ENCODE results near the gene ZBED3.

Gene ZBED3

DNA sequence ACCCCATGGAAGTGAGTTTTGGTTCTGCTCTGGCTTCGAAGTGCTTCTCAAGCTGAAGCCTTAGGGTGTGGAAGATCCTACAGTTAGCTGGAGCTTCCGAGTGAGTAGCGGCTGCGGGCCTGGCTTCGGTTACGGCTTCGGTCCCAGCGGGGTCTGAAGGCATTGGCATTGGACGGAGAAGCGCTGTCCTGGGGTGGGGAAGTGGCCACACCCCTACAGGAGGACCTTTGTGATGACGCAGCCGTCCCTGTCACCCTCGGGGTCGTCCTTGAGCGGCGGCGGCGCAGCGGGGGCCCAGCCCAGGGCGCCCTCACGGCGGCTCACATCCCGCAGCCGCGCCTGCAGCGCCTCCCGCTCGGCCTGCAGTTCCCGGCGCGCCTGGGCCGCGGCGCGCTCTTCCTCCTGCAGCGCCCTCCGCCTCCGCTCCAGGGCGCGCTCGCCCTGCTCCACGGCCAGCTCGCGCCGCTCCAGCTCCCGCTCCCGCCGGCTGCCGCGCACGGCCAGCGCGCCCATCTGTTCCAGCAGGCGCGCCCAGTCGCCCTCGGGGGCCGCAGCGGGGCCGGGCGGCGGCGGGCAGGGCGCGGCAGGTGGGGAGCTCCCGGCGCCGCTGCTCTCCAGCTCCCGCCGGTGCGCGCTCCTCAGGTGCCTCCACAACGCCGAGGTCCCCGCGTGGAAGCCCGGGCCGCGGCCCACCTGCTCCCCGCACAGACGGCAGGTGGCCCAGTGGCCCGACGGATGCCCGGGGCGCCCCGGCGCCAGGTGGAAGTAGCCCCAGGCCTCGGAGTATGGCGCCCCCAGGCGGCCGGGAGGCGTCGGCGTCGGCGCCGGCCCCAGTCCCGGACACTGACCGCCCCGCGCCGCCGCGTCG lies 9.9 kb downstream of the ZBED3 start:
- no peak for DNase-seq

DNA sequence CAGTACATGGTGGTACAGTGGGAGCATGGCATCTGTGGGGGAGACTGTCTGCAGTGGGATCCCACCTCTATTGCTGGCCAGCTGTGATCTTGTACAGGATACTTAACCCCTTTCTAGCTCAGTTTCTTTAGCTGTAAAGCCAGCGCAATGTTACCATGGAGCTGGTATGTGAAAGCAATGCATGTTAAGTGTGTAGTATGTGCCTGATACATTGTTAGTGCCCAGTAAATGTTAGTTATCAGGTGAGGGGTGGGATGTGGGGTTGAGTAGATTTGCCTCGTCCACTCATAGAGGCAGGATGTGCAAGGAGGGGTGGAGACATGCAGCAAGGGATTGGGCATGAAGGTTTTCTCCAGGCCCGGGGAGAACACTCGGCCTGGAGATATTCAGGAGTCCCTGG lies 12.3 kb downstream of the ZBED3 start:
- DNase-seq: no peak

DNA sequence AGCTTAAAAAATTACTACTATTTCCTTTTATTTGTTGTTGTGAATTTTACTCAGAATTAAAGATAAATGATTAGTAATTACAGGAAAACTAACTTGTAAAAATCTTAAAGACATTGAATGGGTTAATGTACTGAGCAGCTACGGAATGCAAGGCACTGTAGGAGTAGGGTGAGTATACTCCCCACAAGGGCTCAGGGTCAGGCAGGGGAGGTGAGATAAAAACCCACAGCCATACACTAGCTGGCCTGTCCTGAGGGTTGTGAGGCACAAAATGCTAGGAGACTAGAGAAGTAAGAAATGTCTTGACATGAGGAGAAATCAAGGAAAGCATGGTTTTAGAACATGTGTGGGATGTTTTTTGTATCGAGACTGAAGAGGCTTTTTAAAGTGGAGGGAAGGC lies 13.4 kb downstream of the ZBED3 start:
- DNase-seq: no peak

DNA sequence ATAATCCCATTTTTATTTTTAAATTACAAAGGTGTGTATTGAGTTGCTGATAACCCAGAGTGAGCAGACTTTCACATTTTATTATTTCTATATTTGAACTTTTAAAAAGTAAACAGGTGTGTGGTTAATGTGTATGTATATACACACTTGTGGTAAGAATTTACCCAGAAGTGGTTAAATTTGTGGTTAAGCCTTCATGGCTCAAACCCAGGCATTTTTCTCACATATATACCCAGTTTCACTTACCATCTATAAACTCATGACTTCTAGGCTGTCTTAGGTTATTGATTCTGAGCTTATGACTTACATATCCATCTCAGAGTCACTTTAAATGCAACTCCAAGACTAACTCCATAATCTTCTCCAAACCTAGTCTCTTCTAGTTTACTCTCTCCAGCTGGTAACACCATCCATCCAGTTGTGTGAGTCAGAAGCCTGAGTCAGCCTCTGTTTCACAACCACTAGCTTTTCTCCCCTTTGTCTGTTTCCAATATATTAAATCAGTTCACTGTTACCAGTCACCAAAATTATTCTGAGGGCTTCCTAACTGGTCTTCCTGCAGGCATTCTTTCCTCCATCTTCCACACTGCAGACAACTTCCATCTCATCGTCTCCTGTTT lies 20.2 kb downstream of the ZBED3 start:
- no peak for DNase-seq

DNA sequence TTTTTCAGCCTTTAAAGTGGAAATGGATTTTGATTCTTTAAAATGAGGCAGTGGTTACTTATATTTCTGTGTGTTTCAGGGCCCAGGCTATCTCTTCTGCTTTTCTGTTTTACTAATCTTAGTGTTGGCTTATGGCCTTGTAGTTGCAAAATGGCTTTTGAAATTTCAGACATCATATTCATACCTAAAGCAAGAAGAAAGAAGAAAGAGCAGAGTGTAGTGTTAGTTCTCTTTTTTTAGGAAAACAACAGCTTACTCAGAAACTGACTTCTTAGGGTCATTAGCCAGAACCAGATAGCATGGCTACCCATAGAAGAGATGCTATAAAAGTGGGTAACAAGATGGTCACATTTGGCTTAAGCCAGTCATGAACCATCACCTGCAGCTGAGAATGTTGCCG lies 20.9 kb downstream of the ZBED3 start:
- DNase-seq: no peak

DNA sequence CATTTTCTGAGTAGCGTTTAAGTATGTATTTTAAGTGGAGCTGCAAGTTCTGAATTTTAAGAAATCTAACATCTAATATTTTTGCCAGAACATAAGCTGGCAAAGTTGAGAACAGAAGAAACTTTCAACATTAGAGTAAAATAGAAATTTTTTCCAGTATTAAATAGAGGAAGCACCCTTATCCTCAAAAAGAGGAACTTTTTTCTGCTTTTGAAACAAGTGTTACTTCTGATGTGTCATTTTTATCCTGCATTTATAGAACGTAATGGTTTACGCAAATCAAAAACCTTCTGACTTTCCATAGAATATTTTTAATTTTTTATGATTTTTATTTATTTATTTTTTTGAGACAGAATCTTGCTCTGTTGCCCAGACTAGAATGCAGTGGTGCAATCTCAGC lies 21.8 kb downstream of the ZBED3 start:
- DNase-seq: no peak

DNA sequence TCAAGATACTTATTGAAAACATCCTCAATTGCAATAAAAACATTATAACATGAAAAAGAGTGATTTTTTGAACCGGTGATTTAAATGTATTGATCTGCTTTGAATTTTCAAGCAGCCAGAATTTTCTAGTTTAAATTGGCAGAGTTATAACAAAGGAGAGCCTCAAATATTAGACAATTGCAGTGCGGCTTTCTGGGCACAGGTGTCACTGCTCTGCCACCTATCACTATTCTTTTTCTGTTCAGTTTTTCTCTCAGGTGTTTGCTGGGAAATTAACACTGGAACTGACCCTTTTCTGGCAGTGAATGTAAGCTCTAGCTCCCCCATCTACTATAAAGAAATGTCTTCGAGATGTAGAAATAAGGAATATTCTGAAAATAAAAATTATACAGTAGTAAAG lies 23.0 kb downstream of the ZBED3 start:
- DNase-seq: no peak

DNA sequence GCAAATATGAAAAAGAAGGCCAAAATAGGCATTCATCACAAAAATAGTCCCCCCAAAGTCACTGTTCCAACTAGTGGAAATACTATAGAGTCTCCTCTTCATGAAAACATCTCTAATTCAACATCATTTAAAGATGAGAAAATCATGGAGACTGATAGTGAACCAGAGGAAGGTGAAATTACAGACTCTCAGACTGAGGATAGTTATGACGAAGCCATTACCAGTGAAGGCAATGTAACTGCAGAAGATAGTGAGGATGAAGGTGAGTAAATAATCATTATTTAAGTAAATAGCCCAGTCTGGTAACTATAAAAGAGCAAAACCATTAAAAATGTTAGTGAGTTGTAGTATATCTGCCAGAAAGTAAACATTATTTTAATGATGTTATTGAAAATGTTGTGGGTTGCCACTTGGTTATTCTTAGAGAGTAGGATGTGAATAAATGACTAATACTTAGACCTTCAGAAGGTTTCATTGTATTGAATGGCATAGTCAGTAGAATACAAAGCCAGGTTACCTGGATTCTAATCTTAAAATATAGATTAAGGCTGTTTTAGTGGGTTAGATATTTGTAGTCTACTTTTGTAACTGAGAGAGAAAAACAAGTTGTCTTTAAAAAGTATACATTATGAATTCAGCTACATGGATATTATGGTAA lies 40.5 kb downstream of the ZBED3 start:
- no peak for DNase-seq

DNA sequence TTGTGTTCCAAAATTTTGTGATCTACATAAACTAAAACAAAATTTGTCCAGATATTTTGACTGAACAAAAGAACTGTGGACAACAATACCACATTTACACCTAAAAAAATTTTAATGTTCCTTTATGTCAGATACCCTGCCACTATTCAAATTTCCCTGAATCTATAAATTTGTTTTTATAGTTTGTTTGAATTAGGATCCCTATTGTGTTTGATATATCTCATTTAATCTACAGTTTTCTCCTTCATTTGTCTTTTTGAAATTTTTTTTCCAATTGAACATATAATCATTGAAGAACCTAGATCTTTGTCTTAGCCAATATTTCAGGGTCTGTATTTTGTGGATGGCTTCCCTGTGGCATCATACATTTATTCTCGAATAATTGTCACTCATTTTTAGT lies 51.1 kb downstream of the ZBED3 start:
- no peak for DNase-seq

DNA sequence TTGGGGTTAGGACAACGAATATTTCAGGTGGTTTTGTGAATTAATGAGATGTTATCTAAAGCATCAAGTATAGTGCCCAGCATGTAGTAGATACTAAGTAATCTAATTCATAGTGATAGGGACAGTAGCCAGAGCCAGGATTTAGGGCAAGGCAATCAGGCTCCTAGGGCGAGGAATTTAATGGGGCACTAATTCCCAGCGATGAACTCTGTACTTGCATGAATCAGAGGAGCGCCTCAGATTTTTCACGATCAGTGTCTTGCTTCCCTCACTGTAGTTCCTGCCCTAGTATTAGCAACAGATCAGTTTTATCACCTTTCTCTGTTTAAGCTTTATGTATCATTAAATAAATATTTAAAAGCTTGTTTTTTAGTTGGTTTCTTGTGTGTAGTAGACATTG lies 53.7 kb downstream of the ZBED3 start:
- DNase-seq: no peak

DNA sequence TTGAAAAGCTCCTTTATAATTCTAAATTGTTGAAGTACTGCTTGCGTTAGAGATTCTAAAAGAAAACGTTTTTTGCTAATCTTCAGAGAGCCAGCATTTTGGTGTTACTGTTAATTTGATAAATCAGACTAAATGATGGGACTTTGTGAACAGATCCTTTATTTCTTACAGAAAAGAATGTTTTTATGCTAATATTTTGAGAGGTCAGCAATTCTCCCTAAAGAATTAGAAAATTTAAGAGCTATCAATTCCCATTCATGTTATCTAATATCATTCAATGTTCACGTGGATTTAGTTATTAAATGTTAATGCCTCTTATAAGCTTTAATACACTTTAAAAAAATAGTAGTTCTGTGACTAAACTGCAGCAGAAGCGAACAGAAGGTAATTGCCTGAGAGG lies 54.5 kb downstream of the ZBED3 start:
- DNase-seq: no peak

DNA sequence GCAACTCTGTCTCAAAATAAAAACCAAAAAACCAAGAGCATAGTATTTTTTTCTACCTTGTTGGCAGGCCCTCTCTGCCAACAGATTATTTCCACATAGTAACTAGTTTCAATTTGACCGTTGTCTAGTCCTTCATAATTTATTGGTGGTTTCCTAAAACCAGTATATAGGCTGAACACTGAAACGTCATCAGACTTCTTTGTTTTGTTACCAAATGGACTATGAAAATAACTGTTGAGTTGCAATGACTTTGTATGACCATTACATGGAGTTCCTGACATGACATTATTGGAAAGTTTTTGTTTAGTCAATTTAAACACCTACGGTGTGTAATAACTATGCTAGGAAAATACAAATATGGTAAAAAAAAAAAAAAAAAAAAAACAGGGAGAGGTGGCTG lies 55.2 kb downstream of the ZBED3 start:
- no peak for DNase-seq

DNA sequence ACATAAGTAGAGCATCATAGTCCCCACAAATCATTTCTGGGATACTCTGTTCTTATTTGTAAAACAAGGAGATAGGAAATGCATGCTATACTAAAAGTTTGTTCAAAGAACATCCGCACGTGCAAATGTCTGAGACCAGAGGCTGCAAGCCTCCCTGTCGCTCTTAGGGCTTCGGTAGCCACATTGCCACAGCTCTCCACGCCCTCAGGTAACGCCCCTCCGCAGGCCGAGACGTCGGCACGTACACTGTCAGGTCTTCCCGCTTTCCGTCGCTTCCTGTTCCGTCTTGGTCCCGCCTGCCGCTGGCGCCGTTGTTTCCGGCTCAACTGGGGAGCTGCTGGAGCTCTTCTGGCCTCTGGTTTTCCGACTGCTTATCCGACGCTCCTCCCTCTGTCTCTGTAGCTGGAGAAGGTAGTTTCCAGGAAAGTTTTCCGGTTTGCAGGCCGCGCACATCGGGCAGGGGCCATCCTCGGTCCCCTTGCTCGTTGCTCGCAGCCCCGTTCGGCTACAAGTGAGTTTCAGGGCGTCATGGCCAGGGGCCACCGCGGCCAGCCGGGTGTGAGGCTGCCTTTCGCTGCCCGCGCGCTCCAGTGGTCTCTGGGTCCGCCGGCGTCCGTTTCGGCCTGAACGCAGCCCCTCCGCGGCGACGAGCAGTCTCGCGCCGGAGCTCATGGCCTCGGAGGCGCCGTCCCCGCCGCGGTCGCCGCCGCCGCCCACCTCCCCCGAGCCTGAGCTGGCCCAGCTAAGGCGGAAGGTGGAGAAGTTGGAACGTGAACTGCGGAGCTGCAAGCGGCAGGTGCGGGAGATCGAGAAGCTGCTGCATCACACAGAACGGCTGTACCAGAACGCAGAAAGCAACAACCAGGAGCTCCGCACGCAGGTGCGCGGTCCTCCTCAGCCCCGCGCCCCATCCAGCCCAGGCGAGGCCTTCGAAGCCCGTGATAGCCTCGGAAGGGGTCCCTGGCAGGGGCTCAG lies 56.7 kb downstream of the ZBED3 start, which contains the start of gene AGGF1:
AGGF1 (plus strand) TSS at position 308 of the 975 bp plus-strand sequence; CDS start at position 671, 363 bp downstream.
- peak; percentile 60 for DNase-seq

DNA sequence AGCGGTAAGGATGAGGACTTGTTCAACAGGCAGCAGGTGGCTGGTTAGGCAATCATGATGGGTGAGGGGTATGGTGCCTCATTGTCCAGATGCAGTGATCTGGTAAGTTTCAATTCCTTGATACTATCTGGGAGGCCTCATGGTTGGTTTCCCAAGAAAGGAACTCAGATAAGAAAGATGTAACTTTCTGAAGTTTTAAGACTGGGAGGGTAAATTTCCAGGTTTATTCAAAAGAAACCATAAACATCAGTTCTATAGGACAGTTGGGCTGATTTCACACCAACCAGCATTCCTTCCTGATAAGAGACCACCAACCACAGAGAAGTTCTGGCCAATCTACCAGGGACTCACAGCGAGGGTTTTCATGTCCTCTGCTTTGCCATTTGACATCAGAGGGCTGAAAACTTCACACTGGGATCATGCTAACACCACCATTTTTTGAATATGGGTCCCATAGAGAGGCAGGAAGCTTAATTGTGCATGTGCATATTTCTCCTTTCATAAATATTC lies 57.7 kb downstream of the ZBED3 start:
- no peak for DNase-seq

DNA sequence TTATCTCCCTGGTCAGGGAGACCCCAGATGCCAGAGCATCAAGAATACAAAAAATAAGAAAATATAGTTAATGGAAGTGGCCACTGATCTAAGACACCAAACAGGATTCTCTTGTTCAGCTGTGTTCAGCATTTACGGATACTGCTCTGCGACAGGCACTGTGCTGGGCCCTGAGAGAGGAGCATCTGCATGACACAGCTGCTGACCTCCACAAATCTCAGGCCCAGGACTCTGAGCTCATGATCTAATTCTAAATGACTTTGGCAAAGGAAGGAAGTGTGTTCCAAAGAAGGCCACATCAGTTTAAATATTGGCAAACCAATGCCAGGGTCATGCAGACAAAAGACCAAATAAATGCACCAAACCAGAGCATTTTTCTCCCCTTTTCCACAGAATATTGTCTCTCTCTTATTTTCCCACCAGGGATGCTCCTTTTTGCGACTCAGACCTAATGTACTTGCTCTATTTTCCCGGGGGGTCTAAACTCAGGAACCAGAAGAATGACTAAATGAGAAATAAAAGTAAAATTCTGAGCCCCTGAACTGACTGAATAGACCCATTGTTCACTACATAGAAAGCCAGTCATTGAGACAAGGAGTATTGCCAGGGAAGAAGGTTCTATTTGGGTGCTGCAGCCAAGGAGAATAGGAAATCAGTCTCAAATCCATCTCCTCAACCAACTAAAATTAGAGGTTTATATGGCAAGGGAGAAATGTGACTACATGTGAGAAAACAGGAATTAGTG lies 58.3 kb downstream of the ZBED3 start:
- DNase-seq: no peak

DNA sequence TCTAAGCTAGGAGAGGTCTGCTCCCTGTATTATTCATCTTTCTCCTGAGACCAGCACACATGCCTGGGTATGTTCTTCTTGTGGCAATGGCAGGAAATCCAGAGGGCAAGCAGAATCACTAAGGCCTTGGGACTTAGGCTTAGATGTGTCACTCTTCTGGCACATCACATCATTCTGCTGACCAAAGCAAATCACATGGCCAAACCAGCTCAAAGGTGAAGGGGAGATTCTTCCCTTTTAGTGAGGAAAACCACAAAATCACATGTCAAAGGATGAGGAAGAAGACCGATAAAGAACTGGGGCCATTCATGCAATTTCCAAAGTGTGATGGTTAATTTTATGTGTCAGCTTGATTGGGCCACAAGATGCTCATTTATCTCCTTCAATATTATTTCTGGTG lies 62.6 kb downstream of the ZBED3 start:
- no peak for DNase-seq

DNA sequence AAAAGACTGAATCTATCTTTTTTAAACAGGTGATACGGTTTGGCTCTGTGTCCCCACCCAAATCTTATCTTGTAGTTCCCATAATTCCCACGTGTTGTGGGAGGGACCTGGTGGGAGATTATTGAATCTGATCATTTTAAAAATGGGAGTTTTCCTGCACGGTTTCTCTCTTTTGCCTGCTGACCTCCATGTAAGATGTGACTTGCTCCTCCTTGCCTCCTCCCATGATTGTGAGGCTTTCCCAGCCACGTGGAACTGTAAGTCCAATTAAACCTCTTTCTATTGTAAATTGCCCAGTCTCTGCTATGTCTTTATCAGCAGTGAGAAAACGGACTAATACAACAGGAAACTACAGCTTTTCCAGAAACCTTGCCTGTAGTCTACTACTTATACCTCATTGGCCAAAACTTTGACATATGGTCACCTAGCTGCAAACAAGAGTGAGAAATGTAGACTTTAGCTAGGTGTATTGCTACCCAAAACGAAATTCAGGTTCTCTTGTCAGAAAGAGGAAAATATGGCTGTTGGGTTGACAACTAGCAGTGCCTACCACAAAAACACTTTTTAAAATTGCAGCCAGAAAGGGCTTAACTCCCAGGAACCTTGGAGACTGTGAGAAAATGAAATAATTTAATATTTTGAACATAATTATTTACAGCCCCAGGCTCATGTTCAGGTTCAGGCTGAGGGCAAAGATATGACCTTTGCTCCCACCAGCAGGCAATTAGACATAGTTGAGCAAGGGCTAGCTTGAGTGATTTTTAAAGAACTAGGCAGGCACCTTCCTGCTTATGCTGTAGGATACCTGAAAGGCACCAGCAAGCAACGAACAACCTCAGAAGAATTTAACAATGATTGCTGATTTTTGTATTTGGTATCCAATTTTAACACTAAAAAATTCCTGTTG lies 64.3 kb downstream of the ZBED3 start:
- DNase-seq: no peak

Measured in NCI-H1417 treated with DMSO at 0.1 percent for 48 hours (cell line).